ENCODE measurements around the gene CCDC85B. TPM values are rescaled to one million over a fixed set of nuclear protein-coding genes. Genes with fewer than 3 reads are reported as not detected.

CCDC85B gene
- total RNA-seq, 1 donor from 2014 or later: 32.7 TPM

DNA sequence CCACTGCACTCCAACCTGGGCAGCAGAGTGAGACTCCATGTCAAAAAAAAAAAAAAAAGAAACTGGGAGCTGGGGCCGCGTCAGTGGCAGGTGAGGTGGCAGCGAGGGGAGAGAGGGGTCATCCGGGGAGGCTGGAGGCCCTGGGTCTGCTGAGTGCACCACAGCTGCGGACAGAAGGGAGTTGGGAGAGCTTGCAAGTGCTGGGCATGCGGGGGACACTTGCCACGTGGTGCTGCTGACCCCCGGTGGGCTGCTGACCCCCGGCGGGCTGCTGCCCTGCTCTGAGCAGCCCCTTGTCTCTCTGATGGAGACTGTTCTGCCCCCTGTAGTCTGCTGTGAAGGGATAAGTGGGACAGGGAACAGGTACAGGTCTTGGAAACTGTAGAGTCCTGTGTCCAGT, 31.4 kb downstream of the CCDC85B start:
- intact Hi-C loops (cut with micrococcal nuclease): no loop called here
- DNase-seq: no peak

DNA sequence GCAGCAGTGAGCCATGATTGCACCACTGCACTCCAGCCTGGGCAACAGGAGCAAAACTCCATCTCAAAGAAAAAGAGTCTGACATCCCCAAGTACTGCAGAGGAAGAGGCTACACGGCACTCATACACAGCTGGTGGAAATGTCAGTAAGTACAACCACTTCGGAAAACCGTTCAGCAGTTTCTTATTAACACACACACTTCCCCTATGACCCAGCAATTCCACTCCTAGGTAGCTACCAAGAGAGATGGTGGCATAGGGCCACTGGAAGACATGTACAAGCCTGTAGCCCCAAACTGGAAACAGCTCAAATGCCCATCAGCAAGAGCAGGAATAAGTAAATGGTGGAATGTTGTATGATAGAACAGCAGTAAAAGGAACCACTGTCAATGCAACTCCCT, 32.1 kb downstream of the CCDC85B start:
- no peaks in the 10 kb centered on the region for H3K27me3 ChIP-seq (ENCODE audit: low read depth)

More for the DNA sequence above, 31.4 kb downstream of the CCDC85B start:
- peaks cover 38% of the 10 kb centered on the region for H3K4me1 ChIP-seq
- H3K27ac ChIP-seq (replicated peaks): no peak overlapping the region
- no peaks in the 10 kb centered on the region for H3K27me3 ChIP-seq (ENCODE audit: low read depth)
- H3K9me3 ChIP-seq (replicated peaks): no peaks in the 10 kb centered on the region
- H3K36me3 ChIP-seq: peaks cover 32% of the 10 kb centered on the region
- H3K4me3 ChIP-seq: no peak overlapping the region
- TF ChIP-seq, protein P1, sequence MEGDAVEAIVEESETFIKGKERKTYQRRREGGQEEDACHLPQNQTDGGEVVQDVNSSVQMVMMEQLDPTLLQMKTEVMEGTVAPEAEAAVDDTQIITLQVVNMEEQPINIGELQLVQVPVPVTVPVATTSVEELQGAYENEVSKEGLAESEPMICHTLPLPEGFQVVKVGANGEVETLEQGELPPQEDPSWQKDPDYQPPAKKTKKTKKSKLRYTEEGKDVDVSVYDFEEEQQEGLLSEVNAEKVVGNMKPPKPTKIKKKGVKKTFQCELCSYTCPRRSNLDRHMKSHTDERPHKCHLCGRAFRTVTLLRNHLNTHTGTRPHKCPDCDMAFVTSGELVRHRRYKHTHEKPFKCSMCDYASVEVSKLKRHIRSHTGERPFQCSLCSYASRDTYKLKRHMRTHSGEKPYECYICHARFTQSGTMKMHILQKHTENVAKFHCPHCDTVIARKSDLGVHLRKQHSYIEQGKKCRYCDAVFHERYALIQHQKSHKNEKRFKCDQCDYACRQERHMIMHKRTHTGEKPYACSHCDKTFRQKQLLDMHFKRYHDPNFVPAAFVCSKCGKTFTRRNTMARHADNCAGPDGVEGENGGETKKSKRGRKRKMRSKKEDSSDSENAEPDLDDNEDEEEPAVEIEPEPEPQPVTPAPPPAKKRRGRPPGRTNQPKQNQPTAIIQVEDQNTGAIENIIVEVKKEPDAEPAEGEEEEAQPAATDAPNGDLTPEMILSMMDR (IDR thresholded peaks at IDR 0.05; ENCODE audit: borderline replicate concordance): no peak

DNA sequence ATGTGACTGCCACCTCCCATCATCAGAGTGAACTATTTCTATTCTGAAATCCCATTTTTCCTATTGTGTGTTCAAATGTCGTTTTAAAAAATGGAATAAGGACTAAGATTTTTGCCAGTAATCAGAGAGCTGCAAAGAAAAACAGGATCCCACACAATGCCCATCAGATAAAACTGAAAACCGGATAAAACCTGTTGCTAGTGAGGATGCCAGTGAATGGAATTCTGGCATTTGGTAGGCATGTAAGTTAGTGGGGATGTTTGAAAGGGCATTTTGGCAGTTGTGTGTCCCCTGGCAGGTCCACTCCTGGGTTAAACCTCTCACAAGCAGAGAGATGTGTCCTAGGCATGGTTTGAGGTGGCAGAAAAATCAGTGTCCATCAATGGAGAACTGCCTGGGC, 34.9 kb downstream of the CCDC85B start:
- no peak overlapping the region for H3K4me3 ChIP-seq
- intact Hi-C loops (cut with micrococcal nuclease): no loop called here
- H3K27ac ChIP-seq (replicated peaks): no peak overlapping the region
- no peaks in the 10 kb centered on the region for H3K27me3 ChIP-seq (ENCODE audit: low read depth)
- H3K4me1 ChIP-seq: peaks cover 9% of the 10 kb centered on the region
- peaks cover 23% of the 10 kb centered on the region for H3K36me3 ChIP-seq
- H3K9me3 ChIP-seq (replicated peaks): no peaks in the 10 kb centered on the region
- no peak for DNase-seq
- TF ChIP-seq, protein P1 (IDR thresholded peaks at IDR 0.05; ENCODE audit: borderline replicate concordance): no peak

More for the DNA sequence above, 32.1 kb downstream of the CCDC85B start:
- H3K36me3 ChIP-seq: peaks cover 27% of the 10 kb centered on the region
- peaks cover 32% of the 10 kb centered on the region for H3K4me1 ChIP-seq
- H3K4me3 ChIP-seq: no peak overlapping the region
- intact Hi-C loops (cut with micrococcal nuclease): no loop called here
- DNase-seq: no peak
- H3K9me3 ChIP-seq (replicated peaks): no peaks in the 10 kb centered on the region
- no peak overlapping the region for H3K27ac ChIP-seq (replicated peaks)
- TF ChIP-seq, protein P1 (IDR thresholded peaks at IDR 0.05; ENCODE audit: borderline replicate concordance): no peak

DNA sequence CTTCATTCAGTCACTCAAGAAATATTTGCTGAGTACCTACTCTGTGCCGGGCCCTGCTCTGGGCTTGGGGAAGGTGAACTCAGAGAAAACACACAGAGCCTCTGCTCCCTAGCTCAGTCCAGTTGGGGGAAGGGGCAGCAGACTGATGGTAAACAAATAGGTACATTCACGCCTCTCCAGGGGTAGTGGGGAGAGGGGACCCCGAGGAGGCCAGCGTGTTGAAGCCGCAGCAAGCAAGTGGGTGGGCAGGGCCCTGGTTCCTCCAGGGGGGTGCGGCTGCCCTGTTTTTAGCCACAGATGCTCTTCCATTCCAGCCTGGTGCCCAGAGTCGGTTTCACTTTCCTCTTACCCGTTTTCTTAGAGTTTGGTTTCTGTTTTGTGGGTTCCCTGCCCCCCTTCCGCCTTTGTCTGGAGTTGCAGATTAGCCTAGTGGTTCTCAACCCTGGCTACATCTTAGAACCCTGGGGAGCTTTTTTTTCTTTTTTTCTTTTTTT, 37.5 kb downstream of the CCDC85B start:
- no peak overlapping the region for H3K27ac ChIP-seq (replicated peaks)
- no peak for DNase-seq
- H3K27me3 ChIP-seq (ENCODE audit: low read depth): no peaks in the 10 kb centered on the region
- no peak overlapping the region for H3K4me3 ChIP-seq
- no peaks in the 10 kb centered on the region for H3K4me1 ChIP-seq
- intact Hi-C loops (cut with micrococcal nuclease): no loop called here
- H3K9me3 ChIP-seq (replicated peaks): no peaks in the 10 kb centered on the region
- H3K36me3 ChIP-seq: peaks cover 5% of the 10 kb centered on the region
- TF ChIP-seq, protein P1 (IDR thresholded peaks at IDR 0.05; ENCODE audit: borderline replicate concordance): no peak

DNA sequence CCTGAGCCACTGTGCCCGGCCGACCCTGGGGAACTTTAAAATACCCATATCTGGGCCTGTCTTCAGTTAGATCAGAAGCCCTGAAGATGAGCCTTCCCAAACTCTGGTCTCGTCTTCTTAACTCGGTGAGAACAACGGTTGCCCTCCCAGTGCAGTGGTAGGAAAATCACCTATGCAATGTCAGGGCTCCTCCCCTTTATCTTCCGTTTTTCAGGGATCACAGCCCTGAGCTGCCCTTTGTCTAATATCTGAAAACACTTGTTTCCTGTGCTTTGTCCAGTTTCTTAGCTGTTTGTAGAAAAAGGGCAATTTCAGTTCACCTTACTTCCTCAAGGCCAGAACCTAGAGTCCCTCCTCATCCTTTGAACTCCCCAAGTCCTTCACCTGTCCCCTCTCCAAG, 38.2 kb downstream of the CCDC85B start:
- no peak overlapping the region for H3K4me3 ChIP-seq
- no peaks in the 10 kb centered on the region for H3K9me3 ChIP-seq (replicated peaks)
- intact Hi-C loops (cut with micrococcal nuclease): no loop called here

More for the DNA sequence above, 38.2 kb downstream of the CCDC85B start:
- Histone ChIP-seq H3K27ac (replicated peaks) (no peak overlapping the region), H3K4me1 (no peaks in the 10 kb centered on the region), H3K27me3 (ENCODE audit: low read depth) (peaks cover 5% of the 10 kb centered on the region), H3K36me3 (no peaks in the 10 kb centered on the region)
- no peak for DNase-seq
- TF ChIP-seq, protein P1 (IDR thresholded peaks at IDR 0.05; ENCODE audit: borderline replicate concordance): no peak
